Stimulated activated CD8-positive, alpha-beta memory T cell treated with anti-CD3 and anti-CD28 coated beads, Interleukin-12 subunit alpha, Interleukin-12 subunit beta, amount 100 ng/mL, for 4 hours (primary cell): ENCODE results near the gene INS.
"Not testable (repeated sequence)": the region's sequence is repeated elsewhere in the genome, so short reads cannot be mapped to it uniquely, and the experiment has no call there.

Experiments used
- DNase-seq: peaks from one replicate; pipeline ENCODE4 v3.0.0-alpha.2; 2020; ENCODE audit warnings: low read depth

Gene INS

GRCh38 chr11:2198621-2199365 is 37.8 kb upstream of the INS start:
- DNase-seq = no peak

GRCh38 chr11:2197771-2198520 is 36.9 kb upstream of the INS start:
- DNase-seq = no peak

DNA sequence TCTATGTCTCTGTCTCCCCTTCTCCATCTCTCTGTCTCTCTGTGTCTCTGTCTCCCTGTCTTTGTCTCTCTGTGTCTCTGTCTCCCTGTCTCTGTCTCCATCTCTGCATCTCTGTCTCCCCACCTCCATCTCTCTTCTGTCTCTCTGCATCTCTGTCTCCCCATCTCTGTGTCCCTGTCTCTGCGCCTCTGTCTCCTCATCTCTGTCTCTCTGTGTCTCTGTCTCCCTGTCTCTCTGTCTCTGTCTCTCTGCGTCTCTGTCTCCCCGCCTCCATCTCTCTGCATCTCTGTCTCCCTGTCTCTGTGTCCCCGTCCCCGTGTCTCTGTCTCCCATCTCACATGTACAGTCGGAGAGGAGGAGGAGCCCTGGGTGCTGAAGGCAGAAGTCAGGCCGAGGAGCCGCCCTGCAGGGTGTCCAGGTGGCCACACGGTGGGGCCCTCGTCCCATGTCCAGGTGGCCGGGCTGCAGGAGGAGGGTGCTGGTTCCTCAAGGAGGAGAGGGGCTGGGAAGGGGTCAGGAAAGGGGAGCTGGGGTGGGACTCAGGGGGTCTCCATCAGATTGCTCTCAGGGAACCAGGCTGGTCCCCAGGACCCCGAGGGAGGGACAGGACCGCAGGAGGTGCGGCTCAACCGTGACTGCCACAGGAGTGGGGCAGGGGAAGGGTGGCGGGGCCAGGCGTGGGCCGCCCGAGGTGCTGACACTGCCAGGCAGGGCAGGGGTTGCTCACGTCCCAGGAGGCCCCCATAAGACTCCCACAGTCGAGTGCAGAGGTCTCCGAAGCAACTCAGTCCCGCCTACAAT is 36.2 kb upstream of the INS start:
- DNase-seq = peak; percentile 56

DNA sequence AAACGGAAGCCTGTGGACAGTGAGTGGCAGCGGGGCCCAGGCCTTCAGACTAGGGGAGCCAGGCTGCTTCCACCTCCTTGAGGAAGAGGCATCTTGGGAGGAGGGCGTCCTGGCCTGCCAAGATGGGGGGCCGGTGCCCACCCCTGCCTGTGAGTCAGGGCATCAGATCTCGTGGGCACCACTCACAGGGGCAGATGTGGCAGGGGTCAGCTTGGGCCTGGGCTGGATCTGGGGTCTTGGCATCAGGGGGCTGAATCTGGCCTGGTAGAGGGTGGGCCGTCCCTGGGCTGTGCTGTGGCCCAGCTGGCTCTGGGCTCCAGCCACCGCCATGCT is 34.7 kb upstream of the INS start:
- no peak for DNase-seq

- DNase-seq = no peak
These were observed 34.1 kb upstream of the INS start for GRCh38 chr11:2194877-2195755.

DNA sequence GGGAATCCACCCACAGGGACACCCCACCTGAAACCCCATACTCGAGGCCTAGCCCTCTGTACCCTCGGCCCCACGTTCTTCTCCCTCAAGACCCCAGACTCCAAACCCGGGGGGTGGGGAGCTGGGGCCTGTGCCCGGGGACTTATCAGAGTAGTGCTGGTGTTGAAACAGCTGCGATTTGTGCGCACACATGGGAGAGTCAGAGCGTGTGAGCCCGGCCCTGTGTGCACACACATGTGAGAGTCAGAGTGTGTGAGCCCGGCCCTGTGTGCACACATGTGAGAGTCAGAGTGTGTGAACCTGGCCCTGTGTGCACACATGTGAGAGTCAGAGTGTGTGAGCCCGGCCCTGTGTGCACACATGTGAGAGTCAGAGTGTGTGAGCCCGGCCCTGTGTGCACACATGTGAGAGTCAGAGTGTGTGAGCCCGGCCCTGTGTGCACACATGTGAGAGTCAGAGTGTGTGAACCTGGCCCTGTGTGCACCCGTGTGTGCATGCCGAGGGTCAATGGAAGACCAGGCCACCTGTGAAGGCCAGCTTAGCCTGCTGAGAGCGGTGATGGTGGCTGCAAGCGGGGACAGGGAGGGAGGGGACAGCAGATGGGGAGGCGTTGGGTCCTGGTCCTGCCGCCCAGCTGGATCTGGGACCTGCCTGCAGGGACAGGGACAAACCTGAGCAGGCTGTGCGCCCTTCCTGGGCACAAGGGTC is 33.0 kb upstream of the INS start:
- DNase-seq = not testable (repeated sequence)

DNA sequence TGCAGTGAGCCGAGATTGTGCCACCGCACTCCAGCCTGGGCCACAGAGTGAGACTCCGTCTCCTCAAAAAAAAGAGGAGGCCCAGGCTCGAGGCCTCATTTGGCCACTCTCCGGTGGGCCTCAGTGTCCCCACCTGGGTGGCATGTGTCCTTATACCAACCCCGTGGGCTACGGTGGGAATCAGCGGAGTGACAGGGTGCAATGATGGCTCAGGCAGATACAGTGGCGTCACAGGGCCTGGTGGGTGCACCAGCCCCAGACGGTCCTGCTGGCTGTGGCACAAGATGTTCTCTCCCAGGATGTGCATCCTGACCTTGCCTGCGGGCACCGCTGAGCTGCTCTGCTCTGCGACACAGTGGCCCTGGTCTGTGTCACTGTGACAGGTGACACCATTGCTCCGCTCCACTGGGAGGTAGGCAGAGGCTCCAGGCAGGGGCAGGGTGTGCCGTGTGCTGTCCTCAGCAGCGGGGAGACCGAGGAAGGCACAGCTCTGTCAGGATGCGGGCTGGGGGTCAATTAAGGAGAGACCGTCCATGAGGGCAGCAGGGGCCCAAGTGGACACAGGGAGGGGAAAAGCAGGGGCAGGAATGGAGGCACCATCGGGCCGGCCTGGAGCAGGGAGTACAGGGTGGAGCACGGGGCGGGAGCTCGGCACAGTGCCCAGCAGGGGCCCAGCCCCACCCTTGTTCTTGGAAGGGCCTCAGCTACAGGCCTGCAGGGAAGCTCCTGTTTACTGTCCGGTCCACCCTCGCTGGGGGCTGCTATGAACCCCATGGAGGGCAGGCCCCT is 32.3 kb upstream of the INS start:
- no peak for DNase-seq

- no peak for DNase-seq
These were observed 31.4 kb upstream of the INS start for GRCh38 chr11:2192435-2192834.

DNA sequence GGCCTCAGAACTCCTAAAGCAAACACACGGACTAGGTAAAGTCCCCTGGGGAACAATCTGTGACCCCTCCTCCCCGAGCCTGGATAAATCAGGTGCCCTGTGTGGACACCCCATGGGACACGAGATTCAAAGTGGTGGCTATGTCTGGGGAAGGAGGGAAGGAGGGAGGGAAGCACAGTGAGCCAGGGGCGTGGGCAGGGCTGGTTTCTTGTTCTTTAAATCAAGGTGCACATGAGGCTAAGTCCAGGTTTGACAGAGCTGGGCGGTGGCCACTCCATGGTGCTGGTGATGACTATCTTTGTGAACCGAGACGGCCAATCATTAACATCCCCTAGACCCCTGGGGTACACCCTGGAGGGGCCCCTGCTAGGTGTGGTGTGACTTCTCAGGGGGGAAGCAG is 30.9 kb upstream of the INS start:
- DNase-seq = no peak

- no peak for DNase-seq
These were observed 29.9 kb upstream of the INS start for GRCh38 chr11:2190657-2191471.

DNA sequence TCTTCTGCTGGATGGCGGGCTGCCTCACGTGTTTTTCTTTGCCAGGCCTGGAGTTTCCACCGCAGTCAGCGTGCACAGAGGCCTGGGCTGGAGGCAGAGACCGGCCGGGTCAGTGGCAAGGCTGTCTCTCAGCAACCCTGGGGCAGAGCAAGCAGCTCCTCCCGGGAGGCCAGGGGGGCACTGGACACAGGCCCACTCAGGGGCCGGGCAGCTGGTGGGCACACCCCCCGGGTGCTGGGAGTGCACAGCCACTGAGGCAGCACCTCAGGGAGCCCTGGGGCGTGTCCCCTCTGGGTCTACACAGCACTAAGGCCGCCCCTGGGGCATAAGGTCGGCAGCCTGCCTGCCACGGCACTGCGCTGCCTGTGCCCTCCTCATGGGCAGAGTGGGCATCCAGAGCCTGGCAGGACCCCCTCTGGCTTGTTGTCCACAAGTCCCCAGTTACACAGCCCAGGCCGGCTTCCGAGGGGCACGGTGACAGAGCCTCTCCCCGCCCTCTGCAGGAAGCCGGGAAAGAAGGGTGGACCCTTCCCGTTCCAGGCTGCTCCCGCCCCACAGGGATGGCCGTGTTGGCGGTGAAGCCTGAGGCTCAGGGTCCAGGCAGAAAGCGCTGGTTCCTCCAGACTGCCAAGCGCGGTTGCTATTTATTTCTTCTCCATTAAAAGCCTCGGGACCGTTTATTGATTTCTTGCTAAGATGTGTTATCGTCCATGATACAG is 29.1 kb upstream of the INS start:
- no peak for DNase-seq

GRCh38 chr11:2188745-2189144 is 27.7 kb upstream of the INS start:
- no peak for DNase-seq

DNA sequence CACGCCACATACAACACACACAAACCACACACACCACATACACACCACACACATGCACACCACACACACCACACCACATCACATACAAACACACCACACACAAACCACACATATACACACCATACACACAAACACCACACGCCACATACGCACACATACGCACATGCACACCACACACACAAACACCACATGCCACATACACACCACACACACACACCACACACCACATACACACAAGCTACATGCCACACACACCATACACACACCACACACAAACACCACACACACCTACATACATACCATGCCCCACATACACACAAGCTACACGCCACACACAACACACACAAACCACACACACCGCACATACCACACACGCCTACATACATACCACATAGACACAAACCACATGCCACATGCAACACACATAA is 26.3 kb upstream of the INS start:
- DNase-seq = no peak

GRCh38 chr11:2186669-2187279 is 25.8 kb upstream of the INS start:
- peak; percentile 28 for DNase-seq

GRCh38 chr11:2185324-2186085 is 24.5 kb upstream of the INS start:
- no peak for DNase-seq

DNA sequence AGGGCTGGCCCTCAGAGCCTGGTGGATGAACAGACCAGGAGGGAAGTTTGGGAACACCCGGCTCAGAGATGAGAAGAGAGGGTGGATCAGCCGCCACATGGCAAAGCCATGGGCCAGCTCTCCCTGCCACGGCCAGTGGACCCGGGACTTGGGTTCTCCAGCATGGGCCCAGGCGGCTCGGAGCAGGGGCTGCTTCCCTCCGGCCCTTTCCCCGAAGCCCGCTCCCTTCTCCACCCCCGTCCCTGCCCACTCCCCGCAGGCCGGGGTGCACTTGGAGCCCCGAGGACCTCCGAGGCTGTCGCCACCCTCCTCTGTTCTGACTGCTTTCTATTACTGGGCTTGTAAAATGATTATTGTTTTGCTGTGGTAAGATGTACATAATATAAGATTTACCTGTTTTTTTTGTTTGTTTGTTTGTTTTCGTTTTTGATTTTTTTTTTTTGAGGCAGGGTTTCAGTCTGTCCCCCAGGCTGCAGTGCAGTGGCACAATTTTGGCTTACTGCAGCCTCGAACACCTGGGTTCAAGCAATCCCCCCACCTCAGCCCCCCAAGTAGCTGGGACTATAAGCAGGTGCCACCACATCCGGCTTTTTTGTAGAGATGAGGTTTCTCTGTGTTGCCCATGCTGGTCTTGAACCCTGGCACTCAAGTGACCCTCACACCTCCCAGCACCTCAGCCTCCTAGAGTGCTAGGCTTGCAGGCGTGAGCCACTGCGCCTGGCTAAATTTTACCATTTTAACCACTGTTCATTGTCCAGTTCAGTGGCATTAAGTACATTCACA is 21.9 kb upstream of the INS start:
- no peak for DNase-seq

GRCh38 chr11:2182075-2182474 is 21.1 kb upstream of the INS start:
- no peak for DNase-seq
